GM19438 (cell line): ENCODE measurements around the gene HECW1.

ENCODE experiments used
- ATAC-seq: cut with Tn5 transposase; IDR thresholded peaks from one replicate; pipeline ENCODE4 v1.9.1; 2021; ENCODE audit warnings: low read depth; ENCODE audit not compliant: unreplicated experiment

The HECW1 gene

DNA sequence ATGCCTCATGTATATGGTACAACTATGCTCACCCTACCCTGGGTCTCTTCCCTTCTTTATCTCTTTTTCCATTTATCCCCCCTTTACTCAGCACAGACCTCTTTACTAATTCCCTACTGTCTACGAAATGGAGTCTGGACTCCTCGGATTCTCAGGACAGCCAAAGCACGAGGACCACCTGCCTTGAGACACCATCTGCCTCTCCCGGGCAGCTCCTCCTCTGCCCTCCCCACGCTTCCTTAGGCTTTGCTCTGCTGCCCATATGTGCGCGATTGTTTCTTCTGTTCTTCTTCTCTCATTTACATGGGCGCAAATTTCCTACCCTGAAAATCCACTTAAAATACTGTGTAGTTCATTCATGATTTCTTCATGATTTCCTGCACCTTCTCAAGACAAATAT is 407.8 kb downstream of the HECW1 start:
- no peak for ATAC-seq

GRCh38 chr7:43522406-43523156 is 410.1 kb downstream of the HECW1 start:
- ATAC-seq: no peak

GRCh38 chr7:43528576-43529354 is 416.3 kb downstream of the HECW1 start:
- ATAC-seq: no peak

DNA sequence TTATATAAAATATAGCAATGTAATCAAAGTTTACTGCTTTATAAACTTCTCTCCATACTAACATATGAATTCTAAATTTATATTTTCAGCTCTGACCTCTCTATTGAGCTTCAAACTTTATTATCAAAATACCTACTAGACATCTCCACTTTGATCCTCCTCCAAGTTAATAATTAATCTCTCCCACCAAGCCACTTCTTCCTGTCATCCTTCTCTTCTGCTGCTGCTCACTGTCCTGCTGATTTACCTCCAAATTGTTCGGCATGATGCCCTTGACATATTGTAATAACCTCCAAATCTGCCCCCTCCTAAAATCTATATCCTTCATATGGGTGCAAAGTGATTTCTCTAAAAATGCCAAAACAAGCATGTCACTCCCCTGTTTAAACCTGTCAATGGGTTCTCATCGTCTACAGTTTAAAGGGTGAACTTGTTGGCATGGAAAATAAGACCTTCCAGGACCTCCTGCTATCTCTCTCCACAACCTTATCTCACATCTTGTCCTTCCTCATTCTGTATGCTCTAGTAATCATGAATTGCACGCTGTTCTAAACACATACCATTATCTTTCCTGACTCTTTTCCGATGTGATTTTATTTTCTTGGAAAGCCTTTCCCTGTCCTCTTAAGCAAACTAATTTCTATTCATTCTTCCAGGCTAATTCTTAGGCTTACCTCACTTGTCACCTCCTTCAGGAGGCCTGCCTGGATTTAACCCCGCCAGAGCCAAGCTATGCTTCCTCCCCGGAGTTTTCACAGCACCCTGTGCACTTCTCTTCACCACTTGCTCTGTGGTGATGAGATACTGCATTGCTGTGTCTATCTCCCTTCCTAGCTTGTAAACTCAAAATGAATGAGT is 418.3 kb downstream of the HECW1 start:
- ATAC-seq: no peak

- no peak for ATAC-seq
Observed at GRCh38 chr7:43531700-43532099, 419.3 kb downstream of the HECW1 start.

- no peak for ATAC-seq
Observed at GRCh38 chr7:43533801-43534479, 421.5 kb downstream of the HECW1 start.

DNA sequence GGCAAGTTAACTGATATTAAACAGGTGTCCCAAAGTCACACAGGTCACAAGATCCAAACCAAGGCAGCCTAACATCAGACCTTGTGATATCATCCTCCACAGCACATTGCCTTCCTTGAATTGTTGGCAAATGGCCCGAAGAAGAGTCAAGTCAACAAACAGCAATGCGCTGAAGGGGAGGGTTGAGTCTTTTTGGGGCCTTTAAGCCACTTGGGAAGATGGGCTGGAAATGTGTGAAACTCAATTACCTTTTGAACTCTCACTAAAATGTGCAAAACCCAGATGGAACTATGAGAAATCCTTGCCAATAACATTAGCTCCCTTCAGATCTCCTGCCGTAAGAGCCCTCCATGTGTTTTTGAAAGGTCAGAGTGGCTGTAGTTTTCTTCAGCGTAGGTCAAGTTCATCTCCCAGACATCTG is 422.6 kb downstream of the HECW1 start:
- no peak for ATAC-seq

GRCh38 chr7:43535810-43536585 is 423.6 kb downstream of the HECW1 start:
- ATAC-seq: no peak

GRCh38 chr7:43536773-43537172 is 424.3 kb downstream of the HECW1 start:
- ATAC-seq: no peak

DNA sequence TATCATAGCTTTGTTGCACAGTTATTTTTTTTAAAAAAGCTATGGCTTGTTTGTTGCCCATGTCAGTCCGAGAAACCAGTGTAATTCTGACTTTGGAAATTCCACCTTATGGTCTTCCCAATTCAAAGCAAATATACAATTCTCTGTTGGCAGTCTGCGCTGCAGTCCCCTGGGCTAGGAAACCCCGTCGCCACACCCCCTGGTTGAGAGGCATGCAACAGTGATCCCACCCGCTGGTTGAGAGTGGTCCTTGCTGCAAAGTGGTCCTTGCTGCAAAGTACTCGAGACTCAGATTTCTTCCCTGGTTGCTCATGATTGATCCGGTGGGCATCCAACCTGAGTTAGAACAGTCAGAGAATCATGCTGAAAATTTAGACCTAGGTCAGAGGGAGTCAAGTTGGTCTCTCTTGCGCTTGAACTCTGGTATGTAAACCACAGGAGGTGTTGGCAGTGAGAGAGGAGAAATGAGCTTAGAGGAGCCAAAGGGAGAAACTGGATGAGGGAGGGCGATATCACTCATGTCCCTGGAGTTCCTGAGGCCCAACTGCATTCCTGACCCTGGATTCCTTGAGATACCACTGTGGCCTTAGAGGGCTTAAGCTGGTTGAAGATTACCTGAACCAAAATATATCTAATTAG is 425.4 kb downstream of the HECW1 start:
- ATAC-seq: no peak

GRCh38 chr7:43538404-43538771 is 425.9 kb downstream of the HECW1 start:
- ATAC-seq: no peak

GRCh38 chr7:43540471-43540870 is 428.0 kb downstream of the HECW1 start:
- no peak for ATAC-seq

DNA sequence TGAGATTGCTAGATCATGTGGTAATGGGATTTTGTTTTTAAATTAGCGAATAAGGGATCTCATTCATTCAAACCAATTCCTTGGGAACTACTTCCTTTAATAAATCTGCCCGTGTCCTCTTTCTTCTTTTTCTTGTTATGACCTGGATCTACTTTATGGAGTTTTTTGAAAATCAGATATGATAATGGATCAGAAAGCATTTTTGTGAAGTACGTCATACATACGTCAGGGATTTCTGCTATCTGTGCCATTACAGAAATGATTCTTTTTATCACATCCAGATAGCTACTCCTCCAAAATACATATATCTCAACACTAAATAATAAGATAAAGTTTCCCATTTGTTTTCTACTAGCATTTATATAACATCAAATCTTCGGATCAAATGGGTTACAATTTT is 430.3 kb downstream of the HECW1 start:
- ATAC-seq: no peak

DNA sequence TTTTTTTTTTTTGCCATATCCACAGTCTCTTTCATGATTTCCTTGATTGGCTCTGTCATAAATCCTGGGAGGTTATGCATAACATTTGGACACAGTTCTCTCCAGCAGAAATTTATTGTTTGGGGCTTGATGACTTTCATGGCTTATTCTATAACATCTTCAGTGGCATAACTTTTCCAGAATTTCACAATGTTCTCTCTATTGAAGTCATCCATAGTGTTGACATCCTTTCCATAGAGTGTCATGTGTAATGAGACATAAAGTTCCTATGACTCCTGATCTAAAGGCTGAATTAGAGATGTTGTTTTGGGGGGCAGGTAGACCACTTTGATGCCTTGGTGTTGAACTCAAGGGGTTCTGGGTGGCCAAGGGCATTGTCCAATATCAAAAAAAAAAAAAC is 433.8 kb downstream of the HECW1 start:
- ATAC-seq: no peak

GRCh38 chr7:43550427-43550826 is 438.0 kb downstream of the HECW1 start:
- no peak for ATAC-seq

DNA sequence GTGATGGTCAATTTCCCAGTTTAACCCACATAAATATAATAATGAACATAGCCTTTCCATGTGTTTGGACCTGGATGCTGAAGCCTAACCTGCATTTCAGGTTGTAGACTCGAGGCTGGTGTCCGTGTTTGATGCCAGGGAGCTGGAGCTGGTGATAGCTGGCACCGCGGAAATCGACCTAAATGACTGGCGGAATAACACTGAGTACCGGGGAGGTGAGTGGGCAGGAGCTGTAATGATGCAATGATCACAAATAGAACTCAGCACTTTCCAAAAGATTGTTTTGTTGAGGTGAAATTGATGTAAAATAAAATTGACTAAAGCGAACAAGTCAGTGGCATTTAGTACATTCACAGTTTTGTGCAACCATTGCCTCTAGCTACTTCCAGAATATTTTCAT is 439.7 kb downstream of the HECW1 start:
- ATAC-seq: no peak

- no peak for ATAC-seq
Observed at GRCh38 chr7:43553999-43554398, 441.6 kb downstream of the HECW1 start.

- ATAC-seq: no peak
Observed at GRCh38 chr7:43554423-43554822, 442.0 kb downstream of the HECW1 start.

GRCh38 chr7:43557831-43558495 is 445.5 kb downstream of the HECW1 start:
- ATAC-seq: no peak
